Stimulated activated CD8-positive, alpha-beta memory T cell treated with anti-CD3 and anti-CD28 coated beads, Interleukin-7, amount 100 ng/mL, for 4 hours (primary cell): ENCODE results near the gene TRIM62.
"Not testable (repeated sequence)": the region's sequence is repeated elsewhere in the genome, so short reads cannot be mapped to it uniquely, and the experiment has no call there.

Source experiments
- DNase-seq, 2 donors: peaks; one replicate each; pipeline ENCODE4 v3.0.0-alpha.2; 2020; ENCODE audit warnings: low read depth in 2 of 2

The TRIM62 gene

DNA sequence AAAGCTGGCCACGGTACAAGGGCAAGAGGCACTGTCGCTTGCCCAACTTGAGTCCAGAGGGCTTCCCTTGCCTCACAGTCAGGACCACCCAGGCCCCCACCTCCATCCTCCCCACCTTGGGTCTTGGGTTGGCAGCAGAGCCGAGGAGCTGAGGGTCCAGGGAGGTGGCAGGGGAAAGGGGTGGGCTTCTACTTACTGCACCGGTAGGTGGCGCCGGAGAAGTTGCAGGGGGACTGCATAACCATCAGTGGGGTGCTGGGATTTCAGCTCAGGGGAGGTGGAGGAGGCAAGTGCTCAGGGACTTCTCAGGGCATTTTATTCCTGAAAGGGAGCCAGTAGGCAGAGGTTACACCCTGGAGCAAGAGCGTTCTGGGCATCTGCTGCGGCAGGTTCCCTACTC lies 44.0 kb downstream of the TRIM62 start:
- peak in 1 of 2 donors; percentile 12 for DNase-seq

GRCh38 chr1:33136041-33136440 lies 45.8 kb downstream of the TRIM62 start:
- not testable (repeated sequence) for DNase-seq

DNA sequence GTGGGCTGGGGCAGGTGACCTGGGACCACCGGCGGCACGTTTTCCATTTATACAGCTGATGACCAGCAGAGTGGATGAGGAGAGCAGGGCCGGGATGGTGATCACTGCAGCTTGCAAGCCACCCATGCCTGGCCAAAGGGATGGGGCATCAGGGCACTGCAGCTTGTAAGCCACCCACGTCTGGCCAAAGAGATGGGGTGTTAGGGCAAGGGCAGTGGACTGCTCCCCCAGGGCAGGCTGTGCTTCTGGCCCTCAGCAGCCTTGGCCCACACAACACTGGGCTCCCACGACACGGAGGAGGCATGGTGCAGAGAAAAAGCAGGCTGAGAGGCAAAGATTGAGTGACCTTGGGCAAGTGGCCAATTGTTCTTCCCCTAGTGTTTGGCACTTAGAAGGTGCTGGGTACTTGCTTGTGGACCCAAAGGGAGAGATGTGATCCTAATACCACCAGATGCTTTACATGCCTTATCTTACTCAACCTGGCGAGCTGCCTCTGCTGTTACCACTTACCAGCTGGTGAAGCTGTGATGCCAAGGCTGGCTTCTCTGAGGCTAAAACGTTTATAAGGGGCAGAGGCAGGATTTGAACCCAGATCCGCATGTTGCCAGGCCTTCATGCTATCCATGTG lies 48.3 kb downstream of the TRIM62 start:
- no peak for DNase-seq

GRCh38 chr1:33132549-33132948 lies 49.3 kb downstream of the TRIM62 start:
- no peak for DNase-seq

DNA sequence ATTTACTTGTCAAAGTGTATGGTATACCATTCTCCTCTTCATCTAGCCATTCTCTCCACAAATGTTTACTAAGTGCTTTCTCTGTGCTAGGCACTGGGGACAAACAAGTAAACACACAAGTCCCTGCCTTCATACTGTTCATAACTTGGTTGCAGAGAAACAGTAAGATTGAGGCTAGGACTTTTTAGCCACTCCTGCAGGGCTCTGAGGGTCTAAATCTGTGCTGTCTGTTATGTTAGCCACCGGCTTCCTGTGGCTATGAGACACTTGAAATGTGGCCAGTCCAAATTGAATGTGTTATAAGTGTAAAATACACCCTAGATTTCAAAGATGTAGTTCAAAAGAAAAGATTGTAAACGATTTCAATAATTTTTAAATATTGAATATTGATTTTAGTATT lies 50.7 kb downstream of the TRIM62 start:
- no peak for DNase-seq

GRCh38 chr1:33130297-33130696 lies 51.5 kb downstream of the TRIM62 start:
- DNase-seq: no peak

DNA sequence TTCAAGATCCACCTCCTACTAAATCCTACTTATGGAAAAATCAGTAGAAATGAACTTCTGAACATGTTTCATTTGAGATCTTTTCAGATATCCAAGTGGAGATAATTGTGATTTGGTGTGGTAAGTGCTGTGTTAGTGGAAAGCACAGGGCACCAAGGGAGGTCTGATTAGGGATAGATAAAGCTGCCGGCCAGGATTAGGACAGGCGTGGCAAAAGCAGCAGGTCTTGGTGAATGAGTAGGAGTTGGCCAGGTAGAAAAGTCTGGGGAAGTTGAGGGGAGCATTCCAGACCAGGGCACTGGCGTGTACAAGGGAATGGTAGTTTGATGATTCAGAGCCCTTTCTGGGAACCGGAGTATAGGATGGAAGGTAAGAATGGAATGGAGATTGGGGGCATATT lies 53.1 kb downstream of the TRIM62 start:
- DNase-seq: no peak

DNA sequence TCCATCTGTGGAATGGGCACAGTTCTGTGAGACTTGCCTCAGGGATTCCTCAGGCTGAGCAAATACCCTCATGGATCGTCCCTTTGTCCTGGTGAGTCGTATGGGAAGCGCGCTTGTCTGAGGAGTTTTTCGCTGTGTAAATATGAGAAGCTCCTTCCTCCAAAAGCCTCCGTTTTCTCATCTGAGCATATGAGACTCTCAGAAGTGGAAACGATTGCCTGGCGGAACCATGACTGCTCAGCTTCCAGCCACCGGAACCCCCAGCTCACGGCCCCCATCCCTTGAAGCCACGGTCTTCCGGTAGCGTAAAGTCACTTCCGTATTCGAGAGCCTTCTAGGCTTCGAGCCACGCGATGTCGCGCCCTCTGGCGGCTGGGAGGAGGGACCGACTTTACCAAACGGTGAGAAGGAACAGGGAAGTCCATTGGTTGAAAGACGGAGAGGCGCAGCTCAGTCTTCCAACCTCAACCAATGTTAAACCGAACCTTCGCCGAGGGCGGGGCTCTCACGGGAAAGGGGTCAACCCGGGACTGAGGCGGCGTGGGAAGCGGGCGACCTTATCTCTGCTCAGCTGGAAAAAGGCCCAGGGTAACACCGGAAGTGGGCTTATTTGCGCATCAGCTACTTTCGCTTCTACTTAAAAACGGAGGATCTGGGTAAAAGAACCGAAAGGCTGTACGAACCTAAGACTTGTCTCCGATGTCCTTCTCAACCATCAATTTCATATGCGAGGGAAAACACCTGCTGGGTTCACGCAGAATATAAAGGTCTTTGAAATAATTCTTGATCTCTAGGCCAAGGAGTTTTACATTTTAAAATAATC lies 54.6 kb downstream of the TRIM62 start:
- peak; percentile 99 to 100 for DNase-seq

DNA sequence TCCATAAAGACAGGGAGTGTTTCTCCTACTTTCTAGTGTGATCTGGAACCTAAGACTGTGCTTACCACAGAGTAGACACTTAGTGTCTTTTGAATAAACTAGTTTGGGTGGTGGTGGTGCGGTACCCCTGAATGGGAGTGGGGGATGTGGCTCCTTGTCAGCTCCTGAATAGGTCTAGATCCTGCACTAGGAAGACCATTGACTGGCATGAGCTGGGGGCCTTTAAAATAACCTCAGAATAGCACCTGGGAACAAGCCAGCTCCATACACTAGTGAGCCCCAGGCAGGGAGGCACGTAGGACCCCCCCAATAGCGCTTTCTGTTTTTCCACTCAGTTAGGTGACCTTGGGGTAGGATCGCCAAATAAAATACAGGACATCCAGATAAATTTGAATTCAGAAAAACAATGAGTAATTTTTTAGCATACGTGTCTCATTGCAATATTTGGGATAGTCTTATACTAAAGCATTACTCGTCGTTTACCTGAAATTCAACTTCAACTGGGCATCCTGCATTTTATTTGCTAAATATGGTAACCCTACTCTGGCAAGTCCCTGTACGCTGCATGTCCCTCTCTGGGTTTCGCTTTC lies 55.3 kb downstream of the TRIM62 start:
- DNase-seq: no peak

DNA sequence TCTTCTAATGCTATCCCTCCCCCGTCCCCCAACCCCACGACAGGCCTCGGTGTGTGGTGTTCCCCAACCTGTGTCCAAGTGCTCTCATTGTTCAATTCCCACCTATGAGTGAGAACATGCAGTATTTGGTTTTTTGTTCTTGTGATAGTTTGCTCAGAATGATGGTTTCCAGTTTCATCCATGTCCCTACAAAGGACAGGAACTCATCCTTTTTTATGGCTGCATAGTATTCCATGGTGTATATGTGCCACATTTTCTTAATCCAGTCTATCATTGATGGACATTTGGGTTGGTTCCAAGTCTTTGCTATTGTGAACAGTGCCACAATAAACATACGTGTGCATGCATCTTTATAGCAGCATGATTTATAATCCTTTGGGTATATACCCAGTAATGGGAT lies 57.2 kb downstream of the TRIM62 start:
- DNase-seq: not testable (repeated sequence)

DNA sequence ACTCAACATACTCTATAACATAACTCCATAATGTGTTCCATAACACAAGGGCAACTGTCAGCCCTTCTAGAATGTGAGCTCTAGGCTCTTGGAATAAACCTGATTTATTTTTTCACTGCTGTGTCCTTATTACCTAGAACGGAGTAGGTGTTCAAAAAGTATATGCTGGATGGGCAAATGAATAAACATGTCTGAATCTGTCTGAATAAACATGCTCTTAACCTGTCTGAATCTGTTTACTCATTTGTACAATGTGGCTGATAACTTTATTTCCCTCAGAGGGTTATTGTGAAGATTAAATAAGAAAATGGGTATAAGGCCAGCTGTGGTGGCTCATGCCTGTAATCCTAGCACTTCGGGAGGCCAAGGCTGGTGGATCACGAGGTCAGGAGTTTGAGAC lies 58.6 kb downstream of the TRIM62 start:
- DNase-seq: no peak

GRCh38 chr1:33122483-33123178 lies 59.2 kb downstream of the TRIM62 start:
- no peak for DNase-seq

- DNase-seq: no peak
Observed at GRCh38 chr1:33121728-33122127, 60.1 kb downstream of the TRIM62 start.

DNA sequence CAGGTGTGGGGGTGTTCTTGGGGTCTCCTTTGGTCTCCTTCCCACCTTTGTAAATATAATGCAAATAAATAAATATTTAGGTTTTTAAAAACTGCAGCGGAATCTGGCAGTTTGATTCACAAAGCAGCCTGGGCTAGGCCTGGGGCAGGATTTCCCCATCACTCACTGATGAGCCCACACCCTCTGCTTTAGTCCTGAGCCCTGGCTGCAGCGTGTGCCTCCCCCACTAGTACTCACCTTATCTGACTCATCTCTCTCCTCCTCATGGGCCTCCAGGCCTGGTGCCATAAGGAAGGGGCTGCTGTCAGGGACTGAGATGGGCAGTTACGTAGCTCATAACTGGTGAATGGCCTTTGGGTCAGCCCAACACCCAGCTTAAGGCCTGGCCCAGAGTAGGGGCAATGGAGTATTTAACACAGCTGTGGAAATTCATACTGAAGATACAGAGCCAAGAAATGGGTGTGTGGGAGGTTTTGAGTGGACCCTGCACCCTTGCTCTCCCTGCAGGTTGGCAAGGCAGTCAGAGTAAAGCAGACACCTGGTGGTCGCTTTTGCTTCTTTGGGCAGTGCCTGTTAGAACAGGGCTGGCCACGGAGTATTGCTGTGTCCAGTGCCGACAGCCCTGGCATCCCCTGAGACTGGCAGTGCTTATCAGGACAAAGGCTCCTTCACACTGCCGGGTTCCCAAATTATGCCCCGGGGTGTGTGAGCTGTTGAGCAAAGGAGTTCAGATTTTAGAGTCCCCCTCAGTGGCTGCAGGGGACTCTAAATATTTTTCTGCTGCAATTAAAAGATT lies 61.2 kb downstream of the TRIM62 start:
- DNase-seq: no peak

- no peak for DNase-seq
Observed at GRCh38 chr1:33119532-33120217, 62.2 kb downstream of the TRIM62 start.

- DNase-seq: no peak
Observed at GRCh38 chr1:33119050-33119449, 62.8 kb downstream of the TRIM62 start.

DNA sequence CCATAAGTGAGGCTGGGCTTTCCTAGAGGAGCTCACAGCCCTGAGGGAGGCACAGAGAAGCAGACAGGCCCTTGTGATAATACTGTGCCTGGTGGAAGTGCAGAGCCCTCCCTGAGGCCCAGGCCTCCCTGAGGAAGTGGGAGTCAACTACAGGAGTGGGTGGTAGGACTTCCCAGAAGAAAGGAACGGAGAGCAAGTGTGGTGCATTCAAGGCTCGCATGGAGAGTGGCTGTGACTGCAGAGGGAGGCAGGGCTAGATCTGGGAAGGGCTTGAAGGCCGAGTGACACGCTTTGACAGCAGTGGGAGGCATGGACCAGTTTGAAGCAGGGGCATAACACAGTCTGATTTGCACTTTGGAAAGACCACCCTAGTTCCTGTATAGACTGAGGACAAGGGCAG lies 63.6 kb downstream of the TRIM62 start:
- DNase-seq: no peak

DNA sequence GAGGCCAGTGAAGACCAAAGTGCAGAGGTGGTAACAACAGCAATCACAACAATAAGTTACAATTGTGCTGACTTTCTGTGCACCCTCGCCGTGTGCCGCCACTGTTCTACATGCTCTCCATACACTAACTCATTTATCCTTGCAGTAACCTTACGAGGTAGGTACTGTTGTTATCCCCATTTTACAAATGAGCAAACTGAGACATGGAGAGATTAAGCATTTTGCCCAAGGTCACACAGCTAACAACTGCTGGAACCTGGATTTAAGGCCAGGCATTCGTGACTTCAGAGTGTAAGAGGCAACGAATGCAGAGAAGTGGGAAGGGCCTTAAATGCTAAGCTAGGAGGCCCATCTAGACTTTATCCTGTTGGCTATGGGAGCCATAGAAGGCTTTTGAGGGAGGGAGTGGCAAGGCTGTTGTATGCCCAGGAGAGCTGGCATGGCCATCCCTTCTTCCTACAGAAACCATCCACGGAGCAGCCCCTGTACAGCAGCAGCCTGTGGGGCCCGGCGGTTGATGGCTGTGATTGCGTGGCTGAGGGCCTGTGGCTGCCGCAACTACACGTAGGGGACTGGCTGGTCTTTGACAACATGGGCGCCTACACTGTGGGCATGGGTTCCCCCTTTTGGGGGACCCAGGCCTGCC lies 64.3 kb downstream of the TRIM62 start:
- DNase-seq: no peak

GRCh38 chr1:33111965-33112364 lies 69.9 kb downstream of the TRIM62 start:
- no peak for DNase-seq

- DNase-seq: no peak
Observed at GRCh38 chr1:33110477-33110876, 71.4 kb downstream of the TRIM62 start.

- not testable (repeated sequence) for DNase-seq
Observed at GRCh38 chr1:33100119-33100415, 81.8 kb downstream of the TRIM62 start.
